ENCODE measurements around the gene ROBO1. TPM values are rescaled to one million over a fixed set of nuclear protein-coding genes. Genes with fewer than 3 reads are reported as not detected.

Gene ROBO1
- total RNA-seq, 1 experiment from 2014 or later: 33.9 TPM

GRCh38 chr3:79380581-79380980, 387.2 kb downstream of the ROBO1 start:
- no peak for DNase-seq
- no peaks in the 10 kb centered on the region for H3K9me3 Mint-ChIP-seq (ENCODE audit: low read depth, unreplicated experiment)

DNA sequence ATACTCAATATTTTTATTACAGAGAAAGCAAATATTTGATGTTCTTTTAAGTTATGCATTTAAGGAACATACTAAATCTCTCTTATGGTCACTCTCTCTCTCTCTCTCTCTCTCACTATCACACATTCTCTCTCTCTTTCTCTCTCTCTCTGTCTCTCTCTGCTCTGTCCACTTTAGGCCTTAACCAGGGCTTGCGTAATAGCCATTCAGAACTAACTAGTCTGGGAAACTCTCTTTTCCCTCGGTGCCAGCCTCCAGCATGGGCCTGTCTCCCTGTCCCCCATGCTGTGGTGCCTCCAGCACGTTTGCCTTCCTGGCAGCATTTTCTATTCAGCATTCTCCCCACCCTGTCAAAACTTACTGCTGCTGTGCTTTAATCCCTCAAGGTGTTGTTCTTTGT, 389.7 kb downstream of the ROBO1 start:
- CTCF ChIA-PET: no interaction called here
- no peaks in the 10 kb centered on the region for H3K9me3 Mint-ChIP-seq (ENCODE audit: low read depth, unreplicated experiment)
- H3K4me3 Mint-ChIP-seq (ENCODE audit: low read depth, unreplicated experiment): no peak overlapping the region
- no peak overlapping the region for H3K27ac Mint-ChIP-seq (ENCODE audit: unreplicated experiment)
- intact Hi-C loops (cut with micrococcal nuclease; ENCODE audit: unreplicated experiment): no loop called here
- DNase-seq: no peak
- H3K36me3 Mint-ChIP-seq (ENCODE audit: insufficient read depth, unreplicated experiment): no peaks in the 10 kb centered on the region
- H3K4me1 Mint-ChIP-seq (ENCODE audit: low read depth, unreplicated experiment): no peaks in the 10 kb centered on the region
- H3K27me3 Mint-ChIP-seq (ENCODE audit: unreplicated experiment): no peaks in the 10 kb centered on the region
- no TSS peak for BruUV-seq (replicated peaks)
- no peak for TF ChIP-seq CTCF (IDR thresholded peaks at IDR 0.05; ENCODE audit: unreplicated experiment)

More at GRCh38 chr3:79380581-79380980, 387.2 kb downstream of the ROBO1 start:
- no TSS peak for BruUV-seq (replicated peaks)
- Mint-ChIP-seq H3K27me3 (ENCODE audit: unreplicated experiment) (no peaks in the 10 kb centered on the region), H3K27ac (ENCODE audit: unreplicated experiment) (no peak overlapping the region), H3K4me1 (ENCODE audit: low read depth, unreplicated experiment) (no peaks in the 10 kb centered on the region), H3K4me3 (ENCODE audit: low read depth, unreplicated experiment) (no peak overlapping the region), H3K36me3 (ENCODE audit: insufficient read depth, unreplicated experiment) (no peaks in the 10 kb centered on the region)
- no peak for TF ChIP-seq CTCF (IDR thresholded peaks at IDR 0.05; ENCODE audit: unreplicated experiment)
- CTCF ChIA-PET: no interaction called here
- intact Hi-C loops (cut with micrococcal nuclease; ENCODE audit: unreplicated experiment): no loop called here

DNA sequence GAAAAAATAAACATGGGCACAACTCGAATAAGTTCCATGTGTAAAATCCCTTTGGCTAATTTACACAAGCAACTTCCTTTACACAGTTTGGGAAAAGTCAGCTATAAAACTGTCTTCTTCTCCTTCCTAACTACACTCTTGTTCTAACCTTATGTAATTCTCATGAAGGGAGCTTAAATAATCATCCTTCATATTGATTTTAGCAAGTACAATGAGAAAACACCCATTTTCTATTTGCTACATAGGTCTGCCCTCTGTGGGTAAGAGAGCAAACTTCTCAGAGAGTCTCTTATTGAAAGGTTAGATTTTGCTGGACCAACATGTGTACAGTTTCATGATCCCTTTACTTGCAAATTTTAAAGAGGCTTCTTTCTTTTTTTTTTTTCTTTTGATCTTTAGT, 398.5 kb downstream of the ROBO1 start:
- TF ChIP-seq CTCF (IDR thresholded peaks at IDR 0.05; ENCODE audit: unreplicated experiment): no peak
- intact Hi-C loops (cut with micrococcal nuclease; ENCODE audit: unreplicated experiment): no loop called here
- Mint-ChIP-seq H3K9me3 (ENCODE audit: low read depth, unreplicated experiment) (peaks cover 3% of the 10 kb centered on the region), H3K27me3 (ENCODE audit: unreplicated experiment) (no peaks in the 10 kb centered on the region), H3K4me3 (ENCODE audit: low read depth, unreplicated experiment) (no peak overlapping the region), H3K27ac (ENCODE audit: unreplicated experiment) (no peak overlapping the region), H3K36me3 (ENCODE audit: insufficient read depth, unreplicated experiment) (no peaks in the 10 kb centered on the region), H3K4me1 (ENCODE audit: low read depth, unreplicated experiment) (peaks cover 27% of the 10 kb centered on the region)
- no peak for DNase-seq
- BruUV-seq (replicated peaks): no TSS peak
- CTCF ChIA-PET: interaction anchor here (0.9 kb wide), 1 partner anchor 283 kb away, joined by 5 read pairs; no protein-coding TSS in a partner anchor

GRCh38 chr3:79368403-79368802, 399.4 kb downstream of the ROBO1 start:
- BruUV-seq (replicated peaks): no TSS peak
- no peak overlapping the region for H3K27ac Mint-ChIP-seq (ENCODE audit: unreplicated experiment)
- CTCF ChIA-PET: interaction anchor here (0.6 kb wide), 1 partner anchor 1511 kb away, joined by 3 read pairs; no protein-coding TSS in a partner anchor
- no peaks in the 10 kb centered on the region for H3K27me3 Mint-ChIP-seq (ENCODE audit: unreplicated experiment)
- peaks cover 27% of the 10 kb centered on the region for H3K4me1 Mint-ChIP-seq (ENCODE audit: low read depth, unreplicated experiment)
- TF ChIP-seq CTCF (IDR thresholded peaks at IDR 0.05; ENCODE audit: unreplicated experiment): no peak
- H3K9me3 Mint-ChIP-seq (ENCODE audit: low read depth, unreplicated experiment): peaks cover 3% of the 10 kb centered on the region
- intact Hi-C loops (cut with micrococcal nuclease; ENCODE audit: unreplicated experiment): no loop called here
- no peak for DNase-seq
- H3K4me3 Mint-ChIP-seq (ENCODE audit: low read depth, unreplicated experiment): no peak overlapping the region
- no peaks in the 10 kb centered on the region for H3K36me3 Mint-ChIP-seq (ENCODE audit: insufficient read depth, unreplicated experiment)
